Activated CD4-positive, alpha-beta T cell treated with anti-CD3 and anti-CD28 coated beads, Interleukin-2, amount 10 ng/mL, durations not matched to agents 24 days and 14 days (primary cell): ENCODE measurements around the gene RUSC2. TPM values are rescaled to one million over a fixed set of nuclear protein-coding genes. Genes with fewer than 3 reads are reported as not detected.

Experiments
- DNase-seq: peaks from one replicate; pipeline ENCODE4 v3.0.0; 2022
- H3K27ac Mint-ChIP-seq: one replicate; pipeline ENCODE4 v1.8.0; 2022; ENCODE audit warnings: mild to moderate bottlenecking, mixed read lengths
- H3K27me3 Mint-ChIP-seq: one replicate; pipeline ENCODE4 v1.8.0; 2022; ENCODE audit warnings: mixed read lengths
- H3K36me3 Mint-ChIP-seq: one replicate; pipeline ENCODE4 v1.8.0; 2022; ENCODE audit warnings: low read depth, mild to moderate bottlenecking, mixed read lengths
- H3K4me1 Mint-ChIP-seq: one replicate; pipeline ENCODE4 v1.8.0; 2021; ENCODE audit warnings: mixed read lengths
- H3K4me3 Mint-ChIP-seq: one replicate; pipeline ENCODE4 v1.8.0; 2022; ENCODE audit warnings: mild to moderate bottlenecking, moderate library complexity, mixed read lengths
- H3K9me3 Mint-ChIP-seq: one replicate; pipeline ENCODE4 v1.8.0; 2021; ENCODE audit warnings: mixed read lengths
- intact Hi-C: fragments of 100-400 bp; cut with micrococcal nuclease; formaldehyde crosslinking; loops from one replicate; pipeline ENCODE4 v1.15.1; 2023
- total RNA-seq: library from RNA; stranded (reverse); gene quantifications from 2 replicates; pipeline ENCODE4 v1.2.3, GENCODE V29; 2022

Gene RUSC2
- total RNA-seq, 1 donor from 2014 or later = 6.9 TPM

DNA sequence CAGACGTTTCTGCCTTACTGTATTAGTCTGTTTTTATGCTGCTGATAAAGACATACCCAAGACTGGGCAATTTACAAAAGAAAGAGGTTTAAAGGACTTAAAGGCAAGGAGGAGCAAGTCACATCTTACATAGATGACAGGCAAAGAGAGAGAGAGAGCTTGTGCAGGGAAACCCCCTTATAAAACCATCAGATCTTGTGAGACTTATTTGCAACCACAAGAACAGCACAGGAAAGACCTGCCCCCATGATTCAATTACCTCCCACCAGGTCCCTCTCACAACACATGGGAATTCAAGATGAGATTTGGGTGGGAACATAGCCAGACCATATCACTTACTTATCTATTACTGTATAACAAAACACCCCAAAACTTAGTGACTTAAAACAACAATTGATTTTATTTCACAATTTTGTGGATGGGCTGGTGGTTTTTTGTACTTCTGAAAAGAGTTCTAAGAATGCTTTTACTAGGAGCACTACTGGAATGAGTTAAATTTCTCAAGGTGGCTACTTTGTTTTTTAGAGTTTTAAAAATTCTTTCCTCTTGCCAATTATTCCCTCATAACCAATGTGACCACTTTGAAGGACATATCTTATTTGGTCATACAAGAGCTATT, 10.3 kb downstream of the RUSC2 start:
- peaks cover 19% of the 10 kb centered on the region for H3K9me3 Mint-ChIP-seq
- intact Hi-C loops = no loop called here
- no peaks in the 10 kb centered on the region for H3K27me3 Mint-ChIP-seq
- no peak overlapping the region for H3K27ac Mint-ChIP-seq
- DNase-seq = no peak
- H3K4me3 Mint-ChIP-seq = no peak overlapping the region
- peaks cover 14% of the 10 kb centered on the region for H3K4me1 Mint-ChIP-seq
- peaks cover 1% of the 10 kb centered on the region for H3K36me3 Mint-ChIP-seq

GRCh38 chr9:35501946-35502345, 12.0 kb downstream of the RUSC2 start:
- no peak for DNase-seq
- intact Hi-C loops = no loop called here
- Mint-ChIP-seq H3K4me1 (peaks cover 6% of the 10 kb centered on the region), H3K4me3 (no peak overlapping the region), H3K36me3 (peaks cover 1% of the 10 kb centered on the region), H3K27ac (no peak overlapping the region), H3K9me3 (peaks cover 18% of the 10 kb centered on the region), H3K27me3 (no peaks in the 10 kb centered on the region)

GRCh38 chr9:35506359-35506758, 16.4 kb downstream of the RUSC2 start:
- intact Hi-C loops = no loop called here
- Mint-ChIP-seq H3K4me3 (no peak overlapping the region), H3K27ac (no peak overlapping the region), H3K9me3 (peaks cover 3% of the 10 kb centered on the region), H3K27me3 (peaks cover 2% of the 10 kb centered on the region), H3K4me1 (peaks cover 5% of the 10 kb centered on the region), H3K36me3 (peaks cover 3% of the 10 kb centered on the region)
- DNase-seq = no peak

DNA sequence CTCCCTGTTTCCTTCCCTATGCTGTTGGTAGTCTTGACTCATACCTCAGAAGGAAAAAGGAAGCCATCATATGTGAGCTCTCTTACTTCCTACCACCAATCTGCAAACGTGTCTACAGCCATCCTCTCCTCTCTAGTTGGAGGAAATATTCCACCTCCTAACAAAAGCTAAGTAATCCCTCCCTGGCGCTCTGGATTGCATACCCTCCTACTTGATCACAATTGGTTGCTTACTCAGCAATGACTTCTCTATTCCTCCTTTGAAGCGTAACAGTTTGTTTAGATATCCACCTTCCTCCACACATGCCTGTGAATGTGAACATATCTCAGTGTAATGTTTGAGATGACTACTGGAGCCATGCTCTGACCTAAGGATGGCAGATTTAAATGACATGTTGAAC, 18.2 kb downstream of the RUSC2 start:
- H3K4me3 Mint-ChIP-seq = no peak overlapping the region
- H3K36me3 Mint-ChIP-seq = peaks cover 3% of the 10 kb centered on the region
- H3K4me1 Mint-ChIP-seq = peaks cover 5% of the 10 kb centered on the region
- intact Hi-C loops = no loop called here
- H3K27me3 Mint-ChIP-seq = peaks cover 2% of the 10 kb centered on the region
- no peak overlapping the region for H3K27ac Mint-ChIP-seq
- no peaks in the 10 kb centered on the region for H3K9me3 Mint-ChIP-seq
- DNase-seq = no peak

GRCh38 chr9:35510383-35510753, 20.5 kb downstream of the RUSC2 start:
- intact Hi-C loops = no loop called here
- Mint-ChIP-seq H3K27ac (no peak overlapping the region), H3K9me3 (no peaks in the 10 kb centered on the region), H3K36me3 (peaks cover 2% of the 10 kb centered on the region), H3K4me1 (peaks cover 5% of the 10 kb centered on the region), H3K27me3 (peaks cover 2% of the 10 kb centered on the region), H3K4me3 (no peak overlapping the region)
- no peak for DNase-seq

DNA sequence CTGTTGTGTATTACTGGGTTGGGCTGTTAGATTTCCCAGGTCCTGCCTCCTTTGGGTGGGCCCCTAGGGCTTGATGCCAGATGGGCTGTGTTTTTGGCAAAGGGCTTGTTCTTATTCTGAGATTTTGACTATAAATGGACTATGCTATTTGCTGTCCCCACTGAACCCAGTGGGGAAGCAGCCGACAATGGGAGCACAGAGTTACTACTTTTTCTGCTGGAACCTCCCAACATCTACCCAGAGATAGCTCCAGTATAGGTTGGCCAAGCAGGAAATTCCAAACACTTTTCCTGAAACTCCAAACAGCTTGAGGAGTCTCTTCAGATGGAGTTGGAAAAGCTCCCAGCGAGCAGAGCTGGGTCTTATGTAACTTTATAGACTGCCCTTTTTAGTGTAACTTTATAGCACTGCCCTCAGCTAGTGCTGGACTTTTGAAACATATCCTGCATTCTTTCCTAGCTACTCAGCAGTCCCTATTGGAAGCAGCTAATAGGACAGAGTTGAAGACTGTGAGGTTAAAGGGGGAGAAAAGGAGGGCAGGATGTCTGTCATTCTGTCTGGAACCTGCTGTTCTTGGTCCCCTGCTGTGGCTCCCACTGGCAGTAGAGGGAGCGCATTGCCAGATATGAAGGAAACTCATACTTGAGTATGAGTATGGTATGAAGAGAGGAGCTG, 21.0 kb downstream of the RUSC2 start:
- Mint-ChIP-seq H3K36me3 (peaks cover 2% of the 10 kb centered on the region), H3K27ac (no peak overlapping the region), H3K4me1 (peaks cover 5% of the 10 kb centered on the region), H3K27me3 (peaks cover 2% of the 10 kb centered on the region), H3K4me3 (no peak overlapping the region), H3K9me3 (no peaks in the 10 kb centered on the region)
- no peak for DNase-seq
- intact Hi-C loops = no loop called here

- H3K27me3 Mint-ChIP-seq = peaks cover 2% of the 10 kb centered on the region
- H3K27ac Mint-ChIP-seq = no peak overlapping the region
- DNase-seq = no peak
- peaks cover 5% of the 10 kb centered on the region for H3K4me1 Mint-ChIP-seq
- H3K9me3 Mint-ChIP-seq = no peaks in the 10 kb centered on the region
- no peak overlapping the region for H3K4me3 Mint-ChIP-seq
- H3K36me3 Mint-ChIP-seq = peaks cover 2% of the 10 kb centered on the region
- intact Hi-C loops = no loop called here
Measured at GRCh38 chr9:35511453-35511852, 21.5 kb downstream of the RUSC2 start.

DNA sequence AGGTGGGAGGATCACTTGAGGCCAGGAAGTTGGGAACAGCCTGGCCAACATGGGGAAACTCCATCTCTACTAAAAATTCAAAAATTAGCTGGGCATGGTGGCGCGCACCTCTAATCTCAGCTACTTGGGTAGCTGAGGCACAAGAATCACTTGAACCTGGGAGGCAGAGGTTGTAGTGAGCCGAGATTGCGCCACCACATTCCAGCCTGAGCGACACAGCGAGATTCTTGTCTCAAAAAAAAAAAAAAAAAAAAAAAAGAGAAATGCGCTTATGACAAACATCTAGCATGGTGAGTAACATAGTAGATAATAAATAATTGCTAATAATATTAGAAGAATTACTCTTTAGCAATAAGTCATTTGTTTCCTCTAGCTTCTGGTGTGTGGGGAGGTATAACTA, 25.9 kb downstream of the RUSC2 start:
- no peak overlapping the region for H3K27ac Mint-ChIP-seq

DNA sequence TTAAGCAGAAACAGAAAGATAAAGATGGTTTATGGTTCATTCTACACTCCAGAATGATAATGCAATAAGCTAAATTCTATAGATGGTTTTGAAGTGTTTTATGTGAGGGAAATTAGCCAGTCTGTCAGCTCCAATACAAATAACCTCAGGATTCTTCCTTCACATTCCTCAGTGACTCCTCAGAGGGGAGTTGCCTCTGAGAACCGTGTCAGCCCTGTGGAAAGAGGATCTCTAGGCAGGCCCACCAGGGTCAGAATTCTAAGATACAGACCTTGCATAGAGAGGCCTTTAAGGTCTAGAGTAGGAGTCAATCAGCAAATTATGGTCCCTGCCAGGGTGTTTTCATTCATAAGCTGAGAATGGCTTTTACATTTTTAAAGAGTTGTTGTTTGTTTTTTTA, 26.6 kb downstream of the RUSC2 start:
- intact Hi-C loops = no loop called here
- H3K9me3 Mint-ChIP-seq = no peaks in the 10 kb centered on the region
- no peak overlapping the region for H3K27ac Mint-ChIP-seq
- no peaks in the 10 kb centered on the region for H3K36me3 Mint-ChIP-seq
- DNase-seq = no peak
- H3K4me3 Mint-ChIP-seq = no peak overlapping the region
- H3K27me3 Mint-ChIP-seq = no peaks in the 10 kb centered on the region
- H3K4me1 Mint-ChIP-seq = no peaks in the 10 kb centered on the region

More for the DNA sequence above, 25.9 kb downstream of the RUSC2 start:
- H3K4me1 Mint-ChIP-seq = no peaks in the 10 kb centered on the region
- H3K4me3 Mint-ChIP-seq = no peak overlapping the region
- intact Hi-C loops = no loop called here
- DNase-seq = no peak
- H3K9me3 Mint-ChIP-seq = no peaks in the 10 kb centered on the region
- H3K36me3 Mint-ChIP-seq = no peaks in the 10 kb centered on the region
- H3K27me3 Mint-ChIP-seq = no peaks in the 10 kb centered on the region

GRCh38 chr9:35517131-35517530, 27.2 kb downstream of the RUSC2 start:
- H3K9me3 Mint-ChIP-seq = no peaks in the 10 kb centered on the region
- H3K4me3 Mint-ChIP-seq = no peak overlapping the region
- no peaks in the 10 kb centered on the region for H3K4me1 Mint-ChIP-seq
- H3K36me3 Mint-ChIP-seq = no peaks in the 10 kb centered on the region
- intact Hi-C loops = no loop called here
- no peak for DNase-seq
- no peak overlapping the region for H3K27ac Mint-ChIP-seq
- H3K27me3 Mint-ChIP-seq = no peaks in the 10 kb centered on the region

- intact Hi-C loops = no loop called here
- Mint-ChIP-seq H3K27ac (no peak overlapping the region), H3K4me3 (no peak overlapping the region), H3K4me1 (no peaks in the 10 kb centered on the region), H3K9me3 (no peaks in the 10 kb centered on the region), H3K36me3 (no peaks in the 10 kb centered on the region), H3K27me3 (no peaks in the 10 kb centered on the region)
- DNase-seq = no peak
Measured at GRCh38 chr9:35517552-35518224, 27.8 kb downstream of the RUSC2 start.

DNA sequence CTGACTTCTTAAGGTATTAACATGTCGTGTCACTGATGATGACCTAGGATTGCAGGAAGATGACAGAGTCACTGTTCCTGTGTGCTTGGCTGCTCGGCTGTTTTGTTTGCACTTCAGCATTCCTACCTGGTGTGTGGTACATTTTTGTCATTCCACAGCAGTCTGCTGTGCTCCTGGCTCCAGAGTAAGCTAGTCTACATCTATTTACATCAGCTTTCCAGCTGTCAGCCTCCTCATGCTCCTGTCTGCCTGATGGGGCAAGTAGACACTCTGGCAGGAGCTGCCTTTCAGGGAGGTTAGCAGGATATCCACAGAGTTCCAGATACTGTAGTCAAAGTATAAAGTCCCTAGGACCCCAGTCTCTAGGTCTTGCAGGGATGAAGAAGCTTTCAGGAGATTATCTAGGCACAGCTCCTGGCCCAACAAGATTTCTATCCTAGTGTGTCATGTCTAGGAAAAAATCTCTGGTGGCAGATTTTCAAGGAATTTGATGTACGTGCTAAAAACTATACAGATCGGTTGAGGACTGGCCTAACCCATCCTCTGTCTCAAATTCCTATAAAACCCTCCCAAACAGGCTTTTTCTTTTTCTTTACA, 28.4 kb downstream of the RUSC2 start:
- no peaks in the 10 kb centered on the region for H3K9me3 Mint-ChIP-seq
- intact Hi-C loops = no loop called here
- H3K27ac Mint-ChIP-seq = no peak overlapping the region
- no peaks in the 10 kb centered on the region for H3K36me3 Mint-ChIP-seq
- no peaks in the 10 kb centered on the region for H3K4me1 Mint-ChIP-seq
- no peaks in the 10 kb centered on the region for H3K27me3 Mint-ChIP-seq
- no peak overlapping the region for H3K4me3 Mint-ChIP-seq
- no peak for DNase-seq

DNA sequence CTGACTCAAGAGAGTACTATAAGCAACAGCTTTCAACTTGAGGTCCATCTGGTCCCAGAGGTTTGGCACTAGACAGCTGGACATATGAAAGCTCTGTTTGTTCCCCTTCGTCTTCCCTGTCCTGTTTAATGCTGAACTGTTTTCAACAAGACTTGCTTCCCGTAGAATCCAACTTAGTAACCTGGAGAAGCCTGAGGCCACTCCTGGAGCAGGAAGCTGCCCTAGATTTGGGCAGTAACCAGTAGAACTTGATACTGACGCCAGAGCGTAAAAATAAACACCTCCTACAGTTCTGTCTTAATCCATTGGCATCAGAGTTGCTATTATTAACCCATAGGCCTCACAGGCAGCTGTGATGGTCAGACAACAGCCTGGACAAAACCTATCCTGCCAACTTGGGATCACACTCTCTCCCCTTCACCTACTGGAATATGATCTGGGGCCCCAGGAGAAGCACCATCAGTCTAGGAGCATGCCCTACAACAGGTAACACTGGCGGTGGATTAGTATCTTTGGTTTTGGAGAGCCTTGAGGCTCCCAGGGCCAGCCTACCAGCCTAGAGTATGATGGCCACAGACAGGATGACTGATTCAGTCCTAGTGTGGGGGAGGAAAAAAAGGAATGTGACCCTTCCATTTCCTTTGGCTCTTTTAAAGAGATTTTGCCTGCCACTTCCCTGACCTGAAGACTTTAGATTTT, 29.2 kb downstream of the RUSC2 start:
- Mint-ChIP-seq H3K27ac (no peak overlapping the region), H3K27me3 (no peaks in the 10 kb centered on the region), H3K4me1 (no peaks in the 10 kb centered on the region), H3K9me3 (no peaks in the 10 kb centered on the region), H3K4me3 (no peak overlapping the region), H3K36me3 (no peaks in the 10 kb centered on the region)
- no peak for DNase-seq
- intact Hi-C loops = no loop called here
